Gastroesophageal sphincter (tissue), 4 donors: Measurements from ENCODE around the gene INTS7. TPM values are rescaled to one million over a fixed set of nuclear protein-coding genes. Genes with fewer than 3 reads are reported as not detected.

ENCODE experiments used
- ATAC-seq: fragments of 150-250 bp; one replicate; pipeline ENCODE4 v1.9.1; 2016; ENCODE audit warnings: mild to moderate bottlenecking, moderate library complexity
- H3K27ac ChIP-seq, 4 donors: fragments of 200-600 bp; sonication (generic) in 3 of 4; 1 replicate in 3 of 4; 2 replicates in 1 of 4; pipeline ENCODE4 v1.5.1; 2016 to 2019
- H3K27me3 ChIP-seq: fragments of 200-600 bp; sonication (generic); one replicate; pipeline ENCODE4 v1.5.1; 2019
- H3K36me3 ChIP-seq, 2 donors: fragments of 200-600 bp; sonication (generic); one replicate each; pipeline ENCODE4 v1.5.1; 2019; ENCODE audit warnings: control low read depth in 1 of 2
- H3K4me1 ChIP-seq, 3 donors: fragments of 200-600 bp; sonication (generic); 1 replicate in 2 of 3; 2 replicates in 1 of 3; pipeline ENCODE4 v1.5.1; 2016 to 2019; ENCODE audit warnings: control low read depth in 2 of 3
- H3K4me3 ChIP-seq, 2 donors: fragments of 200-600 bp; sonication (generic); one replicate each; pipeline ENCODE4 v1.5.1; 2019; ENCODE audit warnings: mild to moderate bottlenecking in 1 of 2, moderate library complexity in 1 of 2
- H3K9me3 ChIP-seq, 3 donors: fragments of 200-600 bp; sonication (generic); one replicate each; pipeline ENCODE4 v1.5.1; 2017 to 2019; ENCODE audit warnings: control low read depth in 2 of 3
- CTCF ChIP-seq, 4 experiments: fragments of 200-600 bp in 2 of 4; fragments of 450-650 bp in 2 of 4; sonication (generic) in 1 of 4; IDR thresholded peaks; one replicate each; pipeline ENCODE4 v1.5.1; 2017 to 2019; ENCODE audit warnings: antibody characterized with exemption in 4 of 4, mild to moderate bottlenecking in 2 of 4, moderate library complexity in 2 of 4
- EP300 ChIP-seq: sonication (generic); formaldehyde crosslinking; IDR thresholded peaks from one replicate; pipeline ENCODE4 v1.6.1; 2017; ENCODE audit warnings: antibody characterized with exemption, mild to moderate bottlenecking
- POLR2A ChIP-seq, 2 donors: fragments of 450-650 bp; IDR thresholded peaks; one replicate each; pipeline ENCODE4 v1.6.1; 2017; ENCODE audit warnings: antibody characterized with exemption in 2 of 2, mild to moderate bottlenecking in 2 of 2, moderate library complexity in 1 of 2
- POLR2AphosphoS5 ChIP-seq: sonication (generic); formaldehyde crosslinking; IDR thresholded peaks from one replicate; pipeline ENCODE4 v1.6.1; 2017; ENCODE audit warnings: antibody characterized with exemption
- WGBS, 2 donors: methylation state at CpG; one replicate each; pipeline ENCODE4 v1.1.5; 2018; ENCODE audit warnings: low coverage in 1 of 2; 5-methylcytosine and 5-hydroxymethylcytosine counted together
- total RNA-seq, 4 donors: library from RNA; depleted of rRNA; stranded (reverse); fragments of >200 nt; gene quantifications; one replicate each; pipeline ENCODE4 v1.1.0, GENCODE V29; 2016

Gene INTS7
- total RNA-seq, 4 donors from 2014 or later = 6.1 to 14.2 (median 8.2) TPM

GRCh38 chr1:212074856-212075255 lies 39.5 kb upstream of the INTS7 start:
- WGBS, 2 donors = 51 to 67% methylated on average over 3 of the region's 3 CpGs
- no peak for ATAC-seq
- H3K4me1 ChIP-seq = peaks cover 0 to 17% (median 2%) of the 10 kb centered on the region in 3 donors
- no peak overlapping the region for H3K27ac ChIP-seq
- no peak overlapping the region for H3K4me3 ChIP-seq
- no peaks in the 10 kb centered on the region for H3K27me3 ChIP-seq
- H3K36me3 ChIP-seq = no peaks in the 10 kb centered on the region
- H3K9me3 ChIP-seq = no peaks in the 10 kb centered on the region
- TF ChIP-seq CTCF (IDR thresholded peaks at IDR 0.05) = no peak
- no peak for TF ChIP-seq POLR2A (IDR thresholded peaks at IDR 0.05)
- no peak for TF ChIP-seq POLR2AphosphoS5
- no peak for TF ChIP-seq EP300

DNA sequence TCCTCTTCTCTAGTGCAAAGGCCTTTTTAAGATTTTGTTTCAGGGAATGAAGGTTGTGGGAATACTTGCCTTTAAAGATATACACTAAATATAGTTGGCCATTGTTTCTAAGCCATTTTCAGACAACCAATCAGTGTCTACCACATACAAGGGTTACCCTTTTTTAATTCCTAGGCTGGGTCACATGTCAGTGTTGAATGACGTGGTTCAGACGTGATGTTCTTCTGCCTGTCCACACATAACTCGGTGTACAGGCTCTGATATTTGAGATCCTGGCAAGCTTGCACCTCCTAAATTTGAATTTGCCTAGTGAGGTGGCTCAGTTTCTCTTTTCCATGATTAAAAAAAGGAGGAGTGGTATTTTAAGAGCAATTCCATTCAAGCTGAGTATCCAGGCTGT lies 39.0 kb upstream of the INTS7 start:
- 75 to 92% methylated on average over 2 to 3 of the region's 3 CpGs for WGBS, 2 donors
- Histone ChIP-seq H3K36me3 (no peaks in the 10 kb centered on the region), H3K9me3 (no peaks in the 10 kb centered on the region), H3K27me3 (no peaks in the 10 kb centered on the region), H3K4me3 (no peak overlapping the region), H3K27ac (no peak overlapping the region), H3K4me1 (peaks cover 0 to 11% (median 0%) of the 10 kb centered on the region in 3 donors)
- no peak for ATAC-seq
- TF ChIP-seq POLR2AphosphoS5 (no peak), EP300 (no peak), CTCF (IDR thresholded peaks at IDR 0.05) (no peak), POLR2A (IDR thresholded peaks at IDR 0.05) (no peak)

GRCh38 chr1:212073490-212073889 lies 38.1 kb upstream of the INTS7 start:
- Histone ChIP-seq H3K27me3 (no peaks in the 10 kb centered on the region), H3K9me3 (no peaks in the 10 kb centered on the region), H3K36me3 (no peaks in the 10 kb centered on the region), H3K4me3 (no peak overlapping the region), H3K27ac (no peak overlapping the region), H3K4me1 (peaks cover 0 to 5% (median 0%) of the 10 kb centered on the region in 3 donors)
- TF ChIP-seq POLR2AphosphoS5 (no peak), CTCF (IDR thresholded peaks at IDR 0.05) (no peak), EP300 (no peak), POLR2A (IDR thresholded peaks at IDR 0.05) (no peak)
- no peak for ATAC-seq
- 100% methylated on average over 1 of the region's 1 CpG for WGBS, 2 donors

DNA sequence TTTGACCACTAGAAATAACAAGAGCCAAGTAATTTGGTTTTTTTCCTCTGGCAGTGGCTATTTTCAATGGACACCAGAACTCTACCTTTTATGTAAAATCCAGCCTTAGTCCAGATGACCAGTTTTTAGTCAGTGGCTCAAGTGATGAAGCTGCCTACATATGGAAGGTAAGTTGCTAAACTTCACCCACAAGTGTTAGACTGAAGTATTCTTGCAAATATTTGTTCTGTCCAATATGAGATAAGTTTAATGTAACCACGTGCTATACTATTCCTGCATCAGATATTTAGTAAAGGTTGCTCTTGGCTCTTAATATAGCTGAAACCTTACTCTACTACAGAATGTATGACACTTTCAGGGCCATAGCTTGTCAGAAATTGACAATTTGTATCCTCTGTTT lies 36.7 kb upstream of the INTS7 start:
- H3K36me3 ChIP-seq = no peaks in the 10 kb centered on the region
- ATAC-seq = no peak
- H3K9me3 ChIP-seq = no peaks in the 10 kb centered on the region
- no peaks in the 10 kb centered on the region for H3K27me3 ChIP-seq
- H3K4me3 ChIP-seq = no peak overlapping the region
- TF ChIP-seq POLR2AphosphoS5 (no peak), EP300 (no peak), POLR2A (IDR thresholded peaks at IDR 0.05) (no peak), CTCF (IDR thresholded peaks at IDR 0.05) (no peak)
- H3K27ac ChIP-seq = no peak overlapping the region
- WGBS, 2 donors = 88 to 100% methylated on average over 1 of the region's 1 CpG
- H3K4me1 ChIP-seq = peaks cover 0 to 5% (median 0%) of the 10 kb centered on the region in 3 donors

DNA sequence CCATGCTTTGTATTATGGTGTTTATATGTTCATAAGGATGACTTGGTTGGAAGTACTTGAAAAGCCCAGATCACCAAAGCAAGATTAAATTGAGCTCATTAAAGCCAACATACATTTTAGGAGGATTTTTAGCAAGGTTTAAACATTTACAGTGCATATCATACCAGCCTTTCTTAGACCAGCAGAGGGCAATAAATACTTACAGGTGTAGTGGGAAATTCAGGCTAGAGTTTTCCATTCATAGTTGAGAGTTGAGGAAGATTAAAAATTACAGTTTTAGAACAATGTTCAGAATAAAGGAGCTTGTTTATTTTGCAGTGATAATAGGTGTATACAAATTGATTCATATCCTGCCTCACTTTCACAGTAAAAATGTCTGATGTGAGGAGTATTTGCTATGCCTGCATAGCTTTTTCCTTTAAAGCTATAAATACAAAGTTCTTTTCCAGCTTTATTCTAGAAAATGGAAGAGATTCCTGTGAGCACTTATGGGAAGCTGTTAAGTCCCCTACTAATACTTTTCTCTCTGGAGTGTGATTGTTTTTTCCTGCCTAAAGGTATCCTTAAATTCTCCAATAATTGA lies 35.5 kb upstream of the INTS7 start:
- TF ChIP-seq POLR2A (IDR thresholded peaks at IDR 0.05) (no peak), CTCF (IDR thresholded peaks at IDR 0.05) (peak; percentile 70 to 90 (median 78))

More for the DNA sequence above, 35.5 kb upstream of the INTS7 start:
- H3K27me3 ChIP-seq = no peaks in the 10 kb centered on the region
- H3K27ac ChIP-seq = no peak overlapping the region
- peak; percentile 55 for ATAC-seq
- H3K4me1 ChIP-seq = peaks cover 0 to 5% (median 0%) of the 10 kb centered on the region in 3 donors
- no peaks in the 10 kb centered on the region for H3K9me3 ChIP-seq
- no peak overlapping the region for H3K4me3 ChIP-seq
- H3K36me3 ChIP-seq = no peaks in the 10 kb centered on the region
